ENCODE measurements around the gene APOB. TPM values are rescaled to one million over a fixed set of nuclear protein-coding genes. Genes with fewer than 3 reads are reported as not detected.

APOB gene
- polyA plus RNA-seq, 1 experiment = 0.04 TPM

DNA sequence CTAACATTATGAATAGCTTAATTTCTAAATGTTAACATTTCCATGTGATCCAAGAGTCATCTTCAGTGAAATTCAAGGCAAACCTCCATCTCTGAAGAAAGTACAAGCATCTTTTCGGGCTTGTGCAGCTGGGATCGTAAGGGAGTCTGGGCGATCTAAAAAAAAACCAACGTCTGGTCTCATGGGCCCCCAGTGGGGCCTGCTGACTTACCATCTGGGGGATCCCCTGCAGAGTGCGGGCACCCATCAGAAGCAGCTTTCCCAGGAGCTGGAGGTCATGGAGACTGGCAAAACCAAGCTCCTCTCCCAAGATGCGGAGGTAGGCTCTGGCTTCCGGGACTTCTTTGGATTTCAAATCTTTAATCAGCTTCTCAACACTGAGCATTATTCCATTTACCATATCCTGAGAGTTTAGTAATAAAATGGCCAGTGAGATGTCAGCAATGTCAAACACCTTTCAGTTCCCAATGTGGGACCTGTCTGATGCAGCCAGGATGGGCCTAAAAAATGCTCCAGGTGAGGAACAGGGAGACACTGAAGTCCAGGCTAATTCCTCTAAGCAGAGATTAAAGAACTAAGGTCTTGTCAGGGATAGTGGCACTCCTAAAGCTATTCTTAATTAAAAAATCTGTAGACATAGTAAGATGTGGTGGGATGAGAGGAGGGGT lies 19.0 kb downstream of the APOB start:
- DNase-seq (ENCODE audit: low read depth) = no peak

DNA sequence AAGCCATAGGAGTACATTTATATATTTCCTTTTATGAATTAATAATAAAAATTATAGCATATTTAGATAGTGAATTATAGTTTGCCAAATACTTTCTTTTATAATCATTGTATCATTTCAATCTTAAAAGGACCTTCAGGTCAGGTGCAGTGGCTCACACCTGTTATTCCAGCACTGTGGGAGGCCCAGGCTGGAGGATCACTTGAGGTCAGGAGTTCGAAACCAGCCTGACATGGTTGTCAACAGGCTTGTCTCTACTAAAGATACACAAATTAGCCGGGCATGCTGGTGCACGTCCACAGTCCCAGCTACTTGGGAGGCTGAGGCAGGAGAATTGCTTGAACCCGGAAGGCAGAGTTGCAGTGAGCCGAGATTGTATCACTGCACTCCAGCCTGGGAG lies 19.7 kb downstream of the APOB start:
- no peak for DNase-seq (ENCODE audit: low read depth)
- ChIA-PET CTCF (interaction anchor here (1.6 to 2.0 kb wide), 2 partner anchors 23 to 363 kb away, joined by 3 to 7 read pairs; no protein-coding TSS in a partner anchor), POLR2A (no interaction called here)
- no peak overlapping the region for H3K4me3 ChIP-seq (ENCODE audit: low read depth, low read length)
- no peaks in the 10 kb centered on the region for H3K36me3 ChIP-seq (ENCODE audit: control insufficient read depth, insufficient read depth, low read length)
- no peaks in the 10 kb centered on the region for H3K27me3 ChIP-seq (ENCODE audit: control insufficient read depth, insufficient read depth, low read length)
- TF ChIP-seq, protein P1, sequence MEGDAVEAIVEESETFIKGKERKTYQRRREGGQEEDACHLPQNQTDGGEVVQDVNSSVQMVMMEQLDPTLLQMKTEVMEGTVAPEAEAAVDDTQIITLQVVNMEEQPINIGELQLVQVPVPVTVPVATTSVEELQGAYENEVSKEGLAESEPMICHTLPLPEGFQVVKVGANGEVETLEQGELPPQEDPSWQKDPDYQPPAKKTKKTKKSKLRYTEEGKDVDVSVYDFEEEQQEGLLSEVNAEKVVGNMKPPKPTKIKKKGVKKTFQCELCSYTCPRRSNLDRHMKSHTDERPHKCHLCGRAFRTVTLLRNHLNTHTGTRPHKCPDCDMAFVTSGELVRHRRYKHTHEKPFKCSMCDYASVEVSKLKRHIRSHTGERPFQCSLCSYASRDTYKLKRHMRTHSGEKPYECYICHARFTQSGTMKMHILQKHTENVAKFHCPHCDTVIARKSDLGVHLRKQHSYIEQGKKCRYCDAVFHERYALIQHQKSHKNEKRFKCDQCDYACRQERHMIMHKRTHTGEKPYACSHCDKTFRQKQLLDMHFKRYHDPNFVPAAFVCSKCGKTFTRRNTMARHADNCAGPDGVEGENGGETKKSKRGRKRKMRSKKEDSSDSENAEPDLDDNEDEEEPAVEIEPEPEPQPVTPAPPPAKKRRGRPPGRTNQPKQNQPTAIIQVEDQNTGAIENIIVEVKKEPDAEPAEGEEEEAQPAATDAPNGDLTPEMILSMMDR (IDR thresholded peaks at IDR 0.05; ENCODE audit: insufficient read depth, low read depth, low read length) = no peak

More for the DNA sequence above, 19.0 kb downstream of the APOB start:
- ChIA-PET CTCF (interaction anchor here (1.6 to 2.0 kb wide), 2 partner anchors 22 to 363 kb away, joined by 3 to 7 read pairs; no protein-coding TSS in a partner anchor), POLR2A (no interaction called here)
- no peak overlapping the region for H3K4me3 ChIP-seq (ENCODE audit: low read depth, low read length)
- TF ChIP-seq, protein P1 (IDR thresholded peaks at IDR 0.05; ENCODE audit: insufficient read depth, low read depth, low read length) = no peak
- no peaks in the 10 kb centered on the region for H3K36me3 ChIP-seq (ENCODE audit: control insufficient read depth, insufficient read depth, low read length)
- H3K27me3 ChIP-seq (ENCODE audit: control insufficient read depth, insufficient read depth, low read length) = no peaks in the 10 kb centered on the region

DNA sequence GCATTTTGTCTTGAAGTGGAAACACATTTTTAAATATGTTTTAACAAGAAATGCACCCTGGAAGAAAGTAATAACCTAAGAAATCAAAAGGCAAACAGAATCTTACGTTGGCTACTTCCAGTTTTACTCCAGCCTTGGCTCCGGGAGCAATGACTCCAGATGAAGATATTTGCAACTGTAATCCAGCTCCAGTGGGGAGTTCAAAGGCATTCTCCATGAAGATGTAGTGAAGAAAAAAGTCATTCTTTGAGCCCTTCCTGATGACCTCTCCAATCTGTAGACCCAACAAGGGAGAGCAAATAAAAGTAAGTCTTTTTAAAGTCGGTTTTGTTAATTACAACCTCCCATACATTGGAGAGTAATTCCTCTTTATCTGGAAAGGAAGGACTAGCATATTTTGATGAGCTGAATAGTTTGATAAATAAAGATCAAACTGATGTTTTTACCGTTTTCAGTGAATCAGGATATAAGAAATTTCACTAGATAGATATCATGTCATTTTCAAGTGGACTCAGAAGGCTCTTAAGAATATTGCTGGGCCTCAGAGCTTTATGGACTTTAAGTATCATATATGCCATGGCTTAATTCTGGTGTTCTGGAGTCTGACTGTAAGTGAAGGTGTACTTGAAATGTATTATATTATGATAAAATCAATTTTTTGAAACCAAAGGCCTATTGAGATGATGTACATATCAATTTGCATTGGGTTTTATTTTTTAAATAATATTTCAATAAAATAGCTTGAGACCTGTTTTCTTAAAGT lies 20.3 kb downstream of the APOB start:
- no peak overlapping the region for H3K4me3 ChIP-seq (ENCODE audit: low read depth, low read length)
- no peak for DNase-seq (ENCODE audit: low read depth)
- H3K27me3 ChIP-seq (ENCODE audit: control insufficient read depth, insufficient read depth, low read length) = no peaks in the 10 kb centered on the region
- TF ChIP-seq, protein P1 (IDR thresholded peaks at IDR 0.05; ENCODE audit: insufficient read depth, low read depth, low read length) = no peak
- no peaks in the 10 kb centered on the region for H3K36me3 ChIP-seq (ENCODE audit: control insufficient read depth, insufficient read depth, low read length)
- CTCF ChIA-PET = interaction anchor here (0.6 kb wide), 1 partner anchor 486 kb away, joined by 3 read pairs; no protein-coding TSS in a partner anchor
- POLR2A ChIA-PET = no interaction called here

DNA sequence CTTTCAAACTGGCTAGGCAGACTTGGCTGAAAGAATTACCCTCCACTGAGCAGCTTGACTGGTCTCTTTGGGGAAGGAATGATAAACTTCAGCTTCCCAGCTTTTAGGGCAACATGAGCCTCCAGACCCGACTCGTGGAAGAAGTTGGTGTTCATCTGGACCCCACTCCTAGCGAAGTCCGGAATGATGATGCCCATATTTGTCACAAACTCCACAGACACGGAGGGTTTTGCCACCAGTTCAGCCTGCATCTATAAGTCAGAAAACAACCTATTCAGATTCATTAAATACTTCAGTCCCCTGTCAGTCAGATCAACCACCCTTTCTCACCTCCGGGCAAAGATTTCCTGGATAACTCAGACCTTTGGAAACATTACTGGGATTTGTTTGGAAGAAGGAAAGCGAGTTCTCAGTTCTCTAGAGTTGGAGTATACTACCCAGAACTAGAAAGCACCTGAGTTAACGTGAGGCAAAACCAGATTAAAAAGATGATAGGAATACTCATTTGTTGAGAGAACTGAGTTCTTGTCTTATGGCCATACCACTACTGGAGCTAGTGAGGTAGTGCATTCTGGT lies 21.0 kb downstream of the APOB start:
- no peaks in the 10 kb centered on the region for H3K36me3 ChIP-seq (ENCODE audit: control insufficient read depth, insufficient read depth, low read length)
- H3K27me3 ChIP-seq (ENCODE audit: control insufficient read depth, insufficient read depth, low read length) = no peaks in the 10 kb centered on the region
- TF ChIP-seq, protein P1 (IDR thresholded peaks at IDR 0.05; ENCODE audit: insufficient read depth, low read depth, low read length) = no peak
- ChIA-PET POLR2A (no interaction called here), CTCF (no interaction called here)
- no peak overlapping the region for H3K4me3 ChIP-seq (ENCODE audit: low read depth, low read length)
- no peak for DNase-seq (ENCODE audit: low read depth)

DNA sequence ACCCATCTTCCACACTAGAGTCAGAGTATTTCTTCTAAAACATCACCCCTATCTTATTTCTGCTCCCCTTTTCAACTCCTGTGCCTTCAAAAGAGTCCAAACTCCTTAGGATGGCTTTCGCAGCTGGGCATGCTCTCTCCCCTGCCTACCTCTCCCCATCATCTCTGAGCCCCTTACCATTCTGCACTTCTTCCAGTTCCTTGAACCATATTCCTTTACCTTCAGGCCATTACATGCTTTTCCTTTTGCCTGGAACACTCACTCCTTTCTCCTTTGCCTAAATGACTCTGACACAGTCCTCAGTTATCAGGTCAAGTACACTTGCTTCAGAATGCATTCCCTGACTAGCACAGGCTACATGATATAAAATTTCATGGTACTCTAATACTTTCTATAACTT lies 22.4 kb downstream of the APOB start:
- CTCF ChIA-PET = interaction anchor here (0.7 to 1.0 kb wide), 2 partner anchors 11 kb away, joined by 3 read pairs; no protein-coding TSS in a partner anchor

More for the DNA sequence above, 22.4 kb downstream of the APOB start:
- DNase-seq (ENCODE audit: low read depth) = no peak
- no peak overlapping the region for H3K4me3 ChIP-seq (ENCODE audit: low read depth, low read length)
- POLR2A ChIA-PET = no interaction called here
- no peaks in the 10 kb centered on the region for H3K27me3 ChIP-seq (ENCODE audit: control insufficient read depth, insufficient read depth, low read length)
- TF ChIP-seq, protein P1 (IDR thresholded peaks at IDR 0.05; ENCODE audit: insufficient read depth, low read depth, low read length) = no peak
- no peaks in the 10 kb centered on the region for H3K36me3 ChIP-seq (ENCODE audit: control insufficient read depth, insufficient read depth, low read length)
